ENCODE results near the gene VCAN.
"Not testable (repeated sequence)": the region's sequence is repeated elsewhere in the genome, so short reads cannot be mapped to it uniquely, and the experiment has no call there.

Gene VCAN

GRCh38 chr5:83471405-83472212, at the start of gene VCAN:
VCAN (plus strand) TSS chr5:83471744; CDS start chr5:83483519, 11,775 bp downstream.
- DNase-seq = peak; percentile 54

GRCh38 chr5:83422284-83422683, 49.3 kb upstream of the VCAN start:
- DNase-seq = no peak

GRCh38 chr5:83426855-83427254, 44.7 kb upstream of the VCAN start:
- DNase-seq = no peak

GRCh38 chr5:83428126-83428525, 43.4 kb upstream of the VCAN start:
- no peak for DNase-seq

GRCh38 chr5:83428890-83429289, 42.7 kb upstream of the VCAN start:
- no peak for DNase-seq

GRCh38 chr5:83430130-83431010, 41.2 kb upstream of the VCAN start:
- peak; percentile 36 for DNase-seq

GRCh38 chr5:83433891-83434290, 37.7 kb upstream of the VCAN start:
- no peak for DNase-seq

- no peak for DNase-seq
These were observed 36.6 kb upstream of the VCAN start for GRCh38 chr5:83434946-83435345.

- DNase-seq = no peak
These were observed 35.3 kb upstream of the VCAN start for GRCh38 chr5:83436276-83436675.

GRCh38 chr5:83437697-83438096, 33.8 kb upstream of the VCAN start:
- DNase-seq = not testable (repeated sequence)

- no peak for DNase-seq
These were observed 30.7 kb upstream of the VCAN start for GRCh38 chr5:83440826-83441225.

- no peak for DNase-seq
These were observed 29.8 kb upstream of the VCAN start for GRCh38 chr5:83441747-83442146.

- DNase-seq = no peak
These were observed 28.0 kb upstream of the VCAN start for GRCh38 chr5:83443534-83443933.

GRCh38 chr5:83444445-83444844, 27.1 kb upstream of the VCAN start:
- DNase-seq = no peak

- DNase-seq = no peak
These were observed 25.1 kb upstream of the VCAN start for GRCh38 chr5:83446253-83446947.

- no peak for DNase-seq
These were observed 24.0 kb upstream of the VCAN start for GRCh38 chr5:83447533-83447932.

GRCh38 chr5:83450183-83450966, 21.2 kb upstream of the VCAN start:
- no peak for DNase-seq

GRCh38 chr5:83450967-83451248, 20.6 kb upstream of the VCAN start:
- no peak for DNase-seq

GRCh38 chr5:83451955-83452354, 19.6 kb upstream of the VCAN start:
- no peak for DNase-seq

- no peak for DNase-seq
These were observed 17.6 kb upstream of the VCAN start for GRCh38 chr5:83453937-83454336.

- DNase-seq = no peak
These were observed 7.3 kb upstream of the VCAN start for GRCh38 chr5:83464261-83464660.

- no peak for DNase-seq
These were observed 4.0 kb upstream of the VCAN start for GRCh38 chr5:83467371-83468035.
